Endothelial cell of umbilical vein (primary cell): ENCODE measurements around the gene SKIC8. TPM values are rescaled to one million over a fixed set of nuclear protein-coding genes. Genes with fewer than 3 reads are reported as not detected.

ENCODE experiments used
- BruUV-seq: library from RNA; stranded (reverse); fragments of 400-500 nt; replicated peaks from 2 replicates; lab custom pipeline; 2021; lab: Mats Ljungman, UMichigan
- CTCF ChIA-PET: fragments of 300-600, 350-600 bp; sonication (Branson Sonifier 250); formaldehyde crosslinking; loops from one replicate; lab custom pipeline; 2021; ENCODE audit warnings: antibody characterized with exemption, inconsistent platforms; lab: Charles Lee
- POLR2A ChIA-PET: fragments of 300-600, 350-600 bp; sonication (Branson Sonifier 250); formaldehyde crosslinking; loops from one replicate; lab custom pipeline; 2021; ENCODE audit warnings: antibody characterized with exemption, inconsistent platforms; lab: Charles Lee
- DNase-seq: peaks from one replicate; pipeline ENCODE4 v3.0.0-alpha.2; 2011; ENCODE audit warnings: low read depth, low spot score
- FAIRE-seq: peaks from 2 replicates; lab custom pipeline; 2011; peaks lifted over from hg19 to GRCh38; lab: Jason Lieb, UNC
- H2AFZ ChIP-seq: 2 replicates; pipeline ENCODE4 v1.6.0; 2012; ENCODE audit warnings: low read depth, low read length, control low read depth, inconsistent platforms
- H3K27ac ChIP-seq: 2 replicates; pipeline ENCODE4 v1.5.1; 2011; ENCODE audit warnings: low read depth, mild to moderate bottlenecking, control low read depth, low read length, moderate library complexity; ENCODE audit not compliant: insufficient read depth
- H3K27me3 ChIP-seq, 2 experiments: 2 replicates each; pipeline versions ENCODE4 v1.6.0 to v1.6.1; 2011; ENCODE audit warnings: low read length in 2 of 2, mixed read lengths in 1 of 2; ENCODE audit not compliant: control insufficient read depth in 2 of 2, insufficient read depth in 2 of 2
- H3K36me3 ChIP-seq, 2 experiments: 2 replicates in 1 of 2; 3 replicates in 1 of 2; pipeline ENCODE4 v1.5.1; 2011; ENCODE audit warnings: low read length in 2 of 2, mild to moderate bottlenecking in 1 of 2, moderate library complexity in 1 of 2; ENCODE audit not compliant: control insufficient read depth in 2 of 2, insufficient read depth in 2 of 2; ENCODE audit errors: extremely low read depth in 1 of 2
- H3K4me1 ChIP-seq: 3 replicates; pipeline ENCODE4 v1.5.1; 2011; ENCODE audit warnings: mild to moderate bottlenecking, low read length; ENCODE audit not compliant: control insufficient read depth, insufficient read depth; ENCODE audit errors: extremely low read depth
- H3K4me2 ChIP-seq: 2 replicates; pipeline ENCODE4 v1.6.1; 2011; ENCODE audit warnings: low read length, control low read depth, mixed read lengths; ENCODE audit not compliant: insufficient read depth
- H3K4me3 ChIP-seq, 3 experiments: fragments of 200-600 bp in 1 of 3; sonication (generic), shearing (Covaris generic) in 1 of 3; replicated peaks in 1 of 3; 2 replicates each; pipeline ENCODE4 v1.5.1; 2011 to 2016; ENCODE audit warnings: control low read depth in 3 of 3, low read length in 3 of 3, mild to moderate bottlenecking in 2 of 3, inconsistent platforms in 1 of 3, low read depth in 1 of 3, moderate library complexity in 1 of 3; ENCODE audit not compliant: insufficient read depth in 1 of 3
- H3K79me2 ChIP-seq: 2 replicates; pipeline ENCODE4 v1.6.0; 2012; ENCODE audit warnings: low read length, inconsistent platforms; ENCODE audit not compliant: control insufficient read depth, insufficient read depth
- H3K9ac ChIP-seq: replicated peaks from 2 replicates; pipeline ENCODE3; 2011; ENCODE audit warnings: low read length, control low read depth; ENCODE audit not compliant: insufficient read depth; ENCODE audit errors: extremely low read depth
- H3K9me1 ChIP-seq: replicated peaks from 3 replicates; pipeline ENCODE4 v1.6.0; 2011; ENCODE audit warnings: mild to moderate bottlenecking, low read length; ENCODE audit not compliant: control insufficient read depth, insufficient read depth; ENCODE audit errors: extremely low read depth
- H3K9me3 ChIP-seq: replicated peaks from 2 replicates; pipeline ENCODE4 v1.5.1; 2012; ENCODE audit warnings: low read length, inconsistent platforms; ENCODE audit not compliant: control insufficient read depth, insufficient read depth
- H4K20me1 ChIP-seq: replicated peaks from 2 replicates; pipeline ENCODE3; 2011; ENCODE audit warnings: mild to moderate bottlenecking, low read length; ENCODE audit not compliant: control insufficient read depth, insufficient read depth; ENCODE audit errors: extremely low read depth
- CTCF ChIP-seq, 2 donors: IDR thresholded peaks; 1 replicate in 1 of 2; 2 replicates in 1 of 2; pipeline ENCODE4 v1.5.1; 2011; ENCODE audit warnings: low read length in 2 of 2, mild to moderate bottlenecking in 2 of 2, moderate library complexity in 2 of 2, control low read depth in 1 of 2, inconsistent platforms in 1 of 2, low read depth in 1 of 2; ENCODE audit not compliant: insufficient read depth in 1 of 2; ENCODE audit errors: extremely low read depth in 1 of 2
- MAX ChIP-seq: IDR thresholded peaks from 2 replicates; pipeline ENCODE4 v1.6.1; 2011; ENCODE audit not compliant: insufficient read depth, insufficient read length
- MYC ChIP-seq: IDR thresholded peaks from one replicate; pipeline ENCODE4 v1.6.1; 2011; ENCODE audit warnings: mild to moderate bottlenecking, low read depth, low read length
- POLR2A ChIP-seq: IDR thresholded peaks from 2 replicates; pipeline ENCODE4 v1.6.1; 2012; ENCODE audit warnings: low read depth, mild to moderate bottlenecking, control low read depth, low read length
- POLR2AphosphoS5 ChIP-seq: IDR thresholded peaks from 2 replicates; pipeline ENCODE4 v1.6.1; 2012; ENCODE audit warnings: low read depth, mild to moderate bottlenecking, control low read depth, low read length, moderate library complexity; ENCODE audit not compliant: insufficient read depth
- dilution Hi-C: fragments of 300-500 bp; cut with MboI; formaldehyde crosslinking; loops from one replicate; pipeline ENCODE4 v1.15.0; 2019; ENCODE audit warnings: low sequenced_read_pairs; ENCODE audit not compliant: extremely low pct_ligation_motif_present
- intact Hi-C: fragments of 100-400 bp; cut with micrococcal nuclease; formaldehyde crosslinking; loops from one replicate; pipeline ENCODE4 v1.10.0; 2022
- polyA plus RNA-seq, 4 experiments: library from polyadenylated mRNA; depleted of rRNA in 3 of 4; stranded (reverse) in 3 of 4; unstranded in 1 of 4; fragments of >200 nt; gene quantifications; 2 replicates each; pipeline versions ENCODE4 v1.2.1 to v1.2.3, GENCODE V29; 2011 to 2012; ENCODE audit warnings: missing spikeins in 1 of 4
- total RNA-seq: library from RNA; stranded (reverse); gene quantifications from 2 replicates; pipeline ENCODE4 v1.2.3, GENCODE V29; 2021

Gene SKIC8
- total and polyA plus RNA-seq, 2 donors (not counting 3 experiments of a cell fraction or from before 2014, with no cell fraction given), result 49.7 to 95.0 TPM

GRCh38 chr15:78264304-78265136 lies 34.9 kb downstream of the SKIC8 start, which contains the start of gene DNAJA4:
TSS of gene DNAJA4 (plus strand) at chr15:78264562. CDS start at chr15:78264764, 202 bp downstream.
- Histone ChIP-seq H4K20me1 (no peaks in the 10 kb centered on the region), H3K27ac (peak within 1 kb of the TSS; percentile 41), H3K9me1 (no peaks in the 10 kb centered on the region), H3K9ac (peak within 1 kb of the TSS; percentile 85), H3K4me1 (peaks cover 7% of the 10 kb centered on the region), H2AFZ (peak within 1 kb of the TSS; percentile 97), H3K79me2 (peaks cover 19% of the 10 kb centered on the region), H3K9me3 (no peaks in the 10 kb centered on the region), H3K27me3 (no peaks in the 10 kb centered on the region), H3K4me2 (peak within 1 kb of the TSS; percentile 66), H3K36me3 (no peaks in the 10 kb centered on the region), H3K4me3 (peak within 1 kb of the TSS; percentile 44 to 64 (median 57))
- ChIA-PET CTCF (interaction anchor here (0.7 to 2.8 kb wide), 3 partner anchors 35 to 158 kb away, joined by 3 to 11 read pairs (median 3); partner anchors contain the start of gene SKIC8), POLR2A (interaction anchor here (0.6 to 0.8 kb wide), 2 partner anchors 32 to 149 kb away, joined by 3 to 4 read pairs; no protein-coding TSS in a partner anchor)
- peak; percentile 76 for FAIRE-seq
- TF ChIP-seq POLR2AphosphoS5, result peak; percentile 58
- TF ChIP-seq MYC, result no peak
- TF ChIP-seq CTCF (IDR thresholded peaks at IDR 0.05; ENCODE audit: extremely low read depth in 1 of 2, insufficient read depth in 1 of 2, low read depth in 1 of 2, low read length in 2 of 2), result peak in 1 of 2 donors; percentile 26
- no peak for TF ChIP-seq MAX
- TF ChIP-seq POLR2A, result peak; percentile 39
- dilution Hi-C loops (no loop called here), intact Hi-C loops (no loop called here)
- BruUV-seq, result no TSS peak
- DNase-seq, result peak; percentile 42
